HG03045 (cell line): ENCODE results near the gene EML3.
"Not testable (repeated sequence)": the region's sequence is repeated elsewhere in the genome, so short reads cannot be mapped to it uniquely, and the experiment has no call there.

Experiments used
- ATAC-seq: cut with Tn5 transposase; IDR thresholded peaks from one replicate; pipeline ENCODE4 v1.9.1; 2021; ENCODE audit warnings: mild to moderate bottlenecking, moderate library complexity; ENCODE audit not compliant: unreplicated experiment

The EML3 gene

DNA sequence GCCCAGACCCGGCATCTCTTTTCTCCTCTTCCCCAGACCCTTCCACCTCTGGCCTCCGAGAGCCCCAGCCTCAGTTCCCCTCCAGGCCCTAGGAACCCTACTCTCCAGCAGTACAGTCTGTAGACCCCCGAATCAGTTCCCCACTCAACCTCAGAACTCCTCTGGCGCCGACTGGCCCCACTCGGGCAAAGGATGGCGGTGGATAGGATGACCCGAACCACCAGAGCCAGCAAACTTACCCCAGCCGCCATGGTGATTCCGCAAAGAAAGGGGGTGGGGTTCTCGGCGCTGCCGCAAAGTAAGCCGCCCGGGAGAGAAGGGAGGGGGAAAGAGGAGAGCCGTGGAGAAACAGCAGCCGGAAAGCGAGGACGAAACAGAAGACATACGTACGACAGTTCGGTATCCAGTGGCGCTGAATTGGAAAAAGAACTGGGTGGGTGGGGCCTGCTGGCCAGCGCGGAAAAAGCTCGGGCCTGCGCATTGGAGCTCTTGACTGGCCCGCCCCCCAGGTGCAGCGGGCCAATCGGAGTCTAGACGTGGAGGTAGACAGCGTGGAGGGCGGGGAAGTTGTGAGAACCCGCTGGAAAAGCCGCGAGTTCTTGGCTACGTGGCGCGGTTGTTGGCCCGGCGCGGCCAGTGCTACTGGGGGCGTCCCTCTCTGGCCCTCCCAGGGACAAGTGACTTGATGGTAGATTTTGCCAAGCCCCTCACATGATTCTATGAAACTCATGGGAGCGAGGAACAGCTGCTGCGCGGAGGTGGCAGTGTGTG, 38.8 kb downstream of the EML3 start, which contains the start of gene EEF1G:
Gene EEF1G (minus strand): TSS at position 300 of the 771 bp plus-strand sequence. CDS start 49 bp downstream, at position 251.
- peak; percentile 86 for ATAC-seq

DNA sequence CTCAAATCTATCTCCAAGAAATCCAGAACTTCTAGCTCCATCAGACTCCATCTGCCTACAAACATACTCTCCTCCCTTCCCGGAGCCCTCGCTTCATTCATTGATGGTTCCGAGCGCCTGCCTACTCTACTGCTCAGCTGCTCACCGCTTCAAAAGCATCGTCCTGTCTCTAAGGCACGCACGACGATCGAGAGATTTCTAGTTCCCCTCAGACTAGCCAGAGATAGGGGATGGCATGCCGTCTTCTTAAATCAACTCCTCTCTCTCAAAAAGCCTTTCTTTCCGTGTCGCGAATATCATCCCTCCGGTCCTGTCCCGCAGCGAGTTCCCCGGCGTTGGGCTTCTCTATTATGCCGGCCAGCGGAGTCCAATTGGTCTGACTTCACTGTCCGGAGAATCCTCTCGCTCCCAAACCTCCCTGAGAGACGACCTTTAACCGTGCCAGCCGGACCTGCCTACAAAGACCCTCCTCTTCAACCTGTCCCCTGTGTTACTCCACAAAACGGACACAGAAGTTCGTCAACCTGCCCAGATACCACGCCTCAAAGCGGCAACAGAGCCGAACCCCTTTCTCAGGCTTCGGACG, 39.5 kb downstream of the EML3 start:
- ATAC-seq = no peak

DNA sequence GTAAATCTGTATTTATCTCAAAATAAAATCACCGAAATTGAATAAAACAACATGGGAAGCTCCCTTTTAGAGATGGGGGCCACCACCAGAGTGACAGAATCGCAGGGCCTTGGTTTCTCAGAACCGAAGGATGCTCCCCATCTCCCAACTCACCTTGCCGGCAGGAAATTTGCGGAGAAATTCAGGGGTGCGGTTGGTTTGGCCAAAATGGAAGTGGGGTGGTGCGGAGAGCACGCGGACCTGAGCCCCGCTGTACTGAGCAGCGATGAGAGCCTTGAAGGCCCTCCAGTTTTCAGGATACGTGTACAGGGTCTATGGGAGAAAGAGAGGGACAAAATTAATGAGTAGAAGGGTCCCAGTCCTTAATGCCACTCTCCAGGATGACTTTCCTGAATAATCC, 40.1 kb downstream of the EML3 start:
- ATAC-seq = no peak

DNA sequence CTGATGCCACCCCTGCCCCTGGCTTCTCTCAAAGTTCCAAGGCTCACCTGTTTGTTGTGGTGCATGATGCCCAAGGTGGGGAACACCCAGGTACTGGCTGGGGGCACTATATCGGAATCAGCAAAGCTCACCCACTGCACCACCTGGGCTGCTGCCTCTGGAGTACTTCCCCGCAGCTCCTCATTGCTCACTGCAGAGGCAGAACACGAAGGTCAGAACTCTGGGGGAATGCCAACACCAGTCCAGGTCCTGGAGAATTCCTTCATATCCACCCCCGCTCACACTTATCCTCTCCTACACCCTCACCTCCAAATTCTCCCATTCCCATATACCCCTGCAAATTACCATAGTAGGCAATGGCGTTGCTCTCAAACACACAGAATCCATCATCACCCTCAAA, 41.1 kb downstream of the EML3 start:
- ATAC-seq = not testable (repeated sequence)

DNA sequence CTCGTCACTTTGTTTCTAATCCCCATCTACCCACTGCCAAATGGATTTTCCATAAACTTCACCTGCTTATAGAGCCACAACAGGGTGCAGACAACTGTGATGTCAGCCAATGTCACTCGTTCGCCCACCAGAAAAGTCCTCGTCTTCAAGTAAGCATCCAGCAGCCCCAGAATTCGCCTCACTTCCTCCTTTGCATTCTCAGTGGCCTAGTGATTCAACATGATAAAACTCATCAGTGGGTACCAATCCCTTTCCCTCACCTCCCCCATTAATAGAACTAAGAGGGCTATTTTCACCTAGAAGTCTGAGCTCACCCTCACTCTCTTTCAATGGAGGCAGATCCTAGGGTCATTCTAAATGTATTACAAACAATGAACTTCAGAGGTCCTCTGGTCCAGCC, 41.7 kb downstream of the EML3 start:
- ATAC-seq = not testable (repeated sequence)

DNA sequence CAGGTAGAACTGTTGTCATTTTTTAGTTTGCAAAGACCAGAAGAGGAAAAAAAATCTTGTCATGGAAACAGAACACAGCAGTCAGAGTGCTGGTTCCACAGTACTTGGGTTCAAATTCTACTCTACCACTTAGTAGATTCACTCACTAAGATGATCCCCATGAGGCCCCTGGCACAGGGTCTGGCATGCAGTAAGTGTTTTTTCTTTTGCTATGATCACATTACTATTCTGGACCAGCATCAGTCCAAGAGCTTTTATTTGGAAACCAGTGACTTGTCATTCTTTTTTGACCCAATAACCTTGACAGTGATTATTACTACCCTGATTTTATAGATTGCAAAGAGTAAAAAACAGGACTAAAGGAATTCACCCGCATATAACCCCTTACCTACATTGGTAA, 43.0 kb downstream of the EML3 start:
- ATAC-seq = no peak

DNA sequence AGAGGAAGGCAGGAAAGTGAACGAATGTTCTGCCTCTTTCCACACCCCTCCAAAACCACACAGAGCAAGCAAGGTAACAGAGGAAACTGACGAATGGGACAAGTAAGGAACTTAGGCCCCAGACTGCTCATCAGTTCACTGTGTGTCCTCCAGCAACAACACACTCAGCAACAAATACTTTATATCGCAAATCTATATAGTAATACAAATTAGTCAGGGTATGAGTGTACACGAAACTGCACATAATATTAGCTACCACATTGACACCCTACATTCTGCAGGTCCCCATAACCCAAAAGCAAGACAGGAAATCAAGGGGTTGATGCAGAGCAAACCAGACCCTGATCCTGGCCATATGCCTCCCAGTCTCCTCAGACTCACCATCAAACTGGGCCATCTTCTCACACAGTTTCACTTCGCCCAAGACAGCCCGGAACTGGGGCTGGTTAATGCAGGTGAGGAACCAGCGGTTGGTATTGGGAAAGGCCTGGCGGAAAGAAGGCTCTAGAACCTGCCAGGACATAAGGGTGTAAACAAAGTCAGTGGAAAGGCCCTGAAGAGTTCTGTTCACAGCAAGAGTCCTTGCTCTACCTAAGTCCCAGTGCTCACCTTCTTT, 45.4 kb downstream of the EML3 start:
- no peak for ATAC-seq

DNA sequence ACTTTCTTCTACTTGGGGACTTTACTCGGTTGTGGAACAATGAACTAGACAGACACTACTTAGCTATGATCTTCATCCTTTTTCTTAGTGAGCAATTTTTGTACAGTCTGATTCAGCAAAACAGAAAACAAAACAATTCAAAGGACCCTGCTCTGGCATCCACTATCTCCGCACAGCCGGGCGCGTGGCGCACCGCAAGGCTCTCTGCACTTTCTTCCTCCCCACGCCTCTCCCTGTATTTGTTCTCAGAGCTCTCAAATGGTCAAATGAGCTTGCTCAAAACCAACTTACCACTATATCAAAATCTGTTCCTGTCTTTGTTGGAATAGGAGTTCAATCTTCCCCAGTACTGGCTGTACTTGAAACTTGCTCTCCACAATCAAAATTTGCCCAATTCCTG, 46.3 kb downstream of the EML3 start:
- ATAC-seq = no peak

DNA sequence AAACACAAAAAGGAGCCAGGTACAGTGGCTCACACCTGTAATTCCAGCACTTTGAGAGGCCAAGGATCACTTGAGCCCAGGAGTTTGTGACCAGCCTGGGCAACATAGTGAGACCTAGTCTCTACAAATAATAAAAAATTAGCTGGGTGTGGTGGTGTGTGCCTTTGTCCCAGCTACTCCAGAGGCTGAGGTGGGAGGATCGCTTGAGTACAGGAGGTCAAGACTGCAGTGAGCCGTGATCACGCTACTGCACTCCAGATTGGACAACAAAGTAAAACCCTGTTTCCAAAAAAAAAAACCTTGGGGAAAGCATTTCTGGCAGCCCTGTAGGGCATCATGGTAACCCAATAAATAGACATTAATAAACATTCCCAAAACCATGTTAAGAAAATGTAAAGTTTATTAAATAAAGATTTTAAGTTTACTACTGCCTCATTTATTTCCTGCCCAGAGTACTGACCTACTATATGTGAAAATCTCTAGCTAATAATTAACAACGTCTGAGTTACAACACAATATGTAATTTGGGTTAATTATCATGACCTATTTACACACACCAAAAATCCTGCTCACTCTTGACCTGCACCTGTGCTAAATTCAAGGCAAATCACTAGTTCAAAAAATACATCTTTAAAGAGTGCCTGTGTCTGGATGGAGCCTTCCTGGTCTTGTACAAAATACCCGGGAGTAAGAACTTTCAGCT, 47.3 kb downstream of the EML3 start:
- no peak for ATAC-seq

DNA sequence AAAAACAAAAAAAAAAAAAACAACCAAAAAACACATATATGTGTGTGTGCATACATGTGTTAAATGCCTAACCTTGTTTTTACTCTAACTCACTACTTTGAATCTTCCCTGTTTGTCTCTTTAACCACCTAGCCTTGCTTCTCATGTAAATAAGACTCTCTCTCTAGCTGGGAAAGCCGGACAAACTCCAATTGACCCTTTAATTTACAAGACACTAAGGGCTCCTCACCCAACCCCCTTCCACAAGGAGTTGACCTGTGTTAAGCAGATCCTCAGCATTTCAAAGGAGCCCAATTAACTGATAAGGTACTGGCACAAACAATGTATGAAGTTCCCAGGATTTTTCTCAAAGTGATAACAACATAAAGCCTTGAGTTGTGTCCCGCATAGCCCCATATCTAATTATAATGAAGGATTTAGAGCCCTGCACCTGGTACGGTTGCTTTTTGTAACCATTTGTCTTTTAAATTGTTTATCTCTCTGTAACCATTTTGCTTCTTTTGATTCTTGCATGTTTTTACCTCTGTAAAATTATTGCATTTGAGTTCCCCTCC, 50.8 kb downstream of the EML3 start:
- not testable (repeated sequence) for ATAC-seq

DNA sequence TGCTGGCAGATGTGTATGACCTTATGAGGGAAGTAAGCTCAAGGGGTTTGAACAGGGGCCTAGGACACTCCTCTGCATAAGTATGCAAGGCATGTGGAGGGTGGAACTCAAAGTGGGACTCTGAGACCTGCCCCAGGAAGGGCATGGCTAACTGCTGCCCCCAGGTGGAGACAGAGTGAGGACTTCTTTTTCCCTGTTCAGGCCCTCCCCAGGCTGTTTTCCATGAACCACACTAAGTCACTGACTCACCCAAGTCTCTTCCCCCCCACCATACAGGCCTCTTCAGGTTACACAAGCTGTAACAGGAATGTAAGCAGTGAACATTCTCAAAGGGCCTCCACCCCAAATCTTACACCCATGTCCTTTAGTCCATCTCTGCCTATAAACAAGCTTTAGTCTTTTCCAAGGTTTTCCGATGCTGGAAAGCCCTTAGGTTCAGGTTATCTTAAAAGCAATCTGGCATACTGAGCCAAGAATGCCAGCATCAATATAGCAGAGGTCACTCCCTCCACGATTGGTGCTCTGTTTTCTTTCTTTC, 51.9 kb downstream of the EML3 start:
- no peak for ATAC-seq

DNA sequence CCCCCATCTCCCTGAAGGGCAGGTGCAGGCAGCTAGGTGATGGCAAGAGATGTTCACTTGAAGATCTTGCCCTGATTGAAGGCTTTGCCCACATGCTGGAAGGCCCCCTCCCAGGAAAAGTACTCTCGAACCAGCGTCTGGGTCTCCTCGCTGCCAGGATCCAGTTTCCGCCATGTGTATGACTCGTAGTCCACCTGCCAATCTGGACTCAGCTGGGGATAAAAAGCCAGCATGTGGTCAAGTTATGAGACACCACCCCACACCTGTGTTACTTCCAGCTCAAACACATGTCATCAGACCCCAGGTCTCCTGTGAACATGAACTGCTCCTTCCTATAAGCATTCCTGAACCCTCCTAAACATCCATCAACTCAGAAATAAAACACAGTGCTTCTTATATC, 52.9 kb downstream of the EML3 start:
- ATAC-seq = not testable (repeated sequence)

DNA sequence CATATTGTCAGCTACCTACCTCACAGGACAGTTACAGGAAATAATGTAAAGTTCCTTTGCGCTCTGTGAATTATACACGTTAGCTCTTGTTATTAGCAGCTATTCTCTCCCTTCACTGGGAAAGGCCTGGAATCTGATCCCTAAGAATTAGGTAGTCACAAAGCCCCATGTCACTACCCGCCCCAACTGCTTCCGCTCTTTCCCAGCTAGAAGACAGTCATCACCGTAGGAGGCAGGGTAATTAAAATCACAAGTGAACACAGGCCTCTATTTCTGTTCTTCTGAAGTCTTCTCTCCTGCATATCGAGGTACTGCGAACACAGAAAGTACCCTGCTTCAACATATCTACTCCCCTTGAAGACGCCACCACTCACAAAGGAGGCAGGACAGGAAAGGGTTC, 53.4 kb downstream of the EML3 start:
- no peak for ATAC-seq

DNA sequence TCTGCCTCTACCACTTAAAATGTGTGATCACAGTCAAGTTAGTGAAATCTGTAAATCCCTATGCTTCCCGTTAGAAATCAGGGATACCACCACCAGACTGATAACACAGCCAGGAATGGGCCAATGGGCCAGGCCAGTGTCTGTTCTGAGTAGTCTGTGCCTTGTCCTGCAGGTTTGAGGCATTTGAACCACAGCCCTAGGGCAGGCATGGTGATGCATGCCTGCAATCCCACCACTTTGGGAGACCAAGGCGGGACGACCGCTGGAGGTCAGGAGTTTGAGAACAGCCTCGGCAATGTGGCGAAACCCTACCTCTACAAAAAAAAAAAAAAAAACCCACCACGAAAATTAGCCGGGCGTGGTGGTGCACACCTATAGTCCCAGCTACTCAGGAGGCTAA, 53.9 kb downstream of the EML3 start:
- no peak for ATAC-seq

DNA sequence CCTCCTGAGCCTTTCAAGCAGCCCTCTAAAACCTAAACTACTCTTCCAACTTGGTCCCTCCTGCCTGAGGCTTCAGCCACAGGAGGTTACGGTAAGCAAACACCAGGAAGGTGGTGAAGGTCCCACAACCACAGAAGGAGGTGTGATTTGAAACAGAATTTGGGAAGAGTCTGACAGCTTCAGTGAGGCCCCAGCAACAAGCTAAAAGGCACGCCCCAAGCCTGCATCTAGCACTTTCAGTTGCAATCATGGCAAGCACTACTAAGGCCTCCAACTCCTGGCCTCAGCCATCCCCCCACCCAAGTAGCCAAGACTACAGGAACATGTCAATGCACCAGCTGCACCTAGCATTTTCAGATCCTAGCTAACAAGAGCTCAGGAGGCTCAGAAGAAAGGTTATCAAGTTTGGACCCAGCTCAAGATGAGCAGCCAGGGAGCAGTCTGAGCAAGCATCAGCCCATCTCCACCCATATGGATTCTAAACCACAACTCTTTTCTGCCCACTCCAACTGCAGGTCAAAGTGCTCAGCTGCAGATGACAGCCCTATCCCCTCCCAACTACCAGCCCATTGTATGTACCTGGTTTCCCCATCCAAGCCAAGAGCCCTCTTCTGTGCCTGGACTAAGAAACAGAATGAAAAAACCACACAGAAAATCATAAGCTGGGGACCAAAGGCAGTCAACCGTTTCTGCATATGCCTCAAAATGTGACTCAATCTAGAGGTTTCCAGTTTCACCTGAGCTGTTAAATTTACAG, 55.5 kb downstream of the EML3 start:
- ATAC-seq = no peak

DNA sequence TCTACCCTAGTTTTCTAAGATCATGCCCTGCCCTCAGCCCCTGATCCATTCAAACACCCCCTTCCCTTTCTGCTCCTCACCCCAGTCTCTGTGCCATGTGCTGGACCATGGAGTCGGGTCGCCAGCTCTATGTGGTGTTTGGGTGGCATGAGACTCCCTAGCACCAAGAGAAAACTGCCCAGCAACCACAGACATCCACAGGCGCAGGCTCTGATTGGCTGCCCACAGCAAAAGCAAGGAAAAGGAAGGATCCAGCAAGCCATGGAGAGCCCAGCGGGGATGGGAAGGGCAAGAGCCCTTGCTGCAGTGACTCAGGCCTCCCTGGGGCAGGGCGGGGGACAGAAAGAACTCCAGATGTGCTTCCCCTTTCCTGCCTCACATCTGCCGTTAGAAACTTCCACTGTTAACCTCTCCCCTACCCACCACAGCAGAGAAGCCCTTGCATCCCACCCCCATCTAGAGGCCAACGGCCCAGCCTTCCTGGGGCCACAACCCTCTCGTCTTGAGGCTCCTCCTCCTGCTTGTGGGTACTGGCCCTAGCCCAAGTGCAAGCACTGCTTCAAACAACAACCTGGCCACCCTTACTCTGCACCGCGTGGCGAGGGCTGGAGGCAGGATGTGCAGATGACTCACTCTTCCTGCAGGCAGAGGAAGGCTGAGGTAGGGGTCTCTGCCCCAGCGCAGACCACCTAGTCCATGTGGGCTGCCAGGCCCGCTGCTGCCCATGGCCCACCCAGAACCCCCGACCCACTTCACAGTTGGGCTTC, 56.3 kb downstream of the EML3 start:
- ATAC-seq = no peak

DNA sequence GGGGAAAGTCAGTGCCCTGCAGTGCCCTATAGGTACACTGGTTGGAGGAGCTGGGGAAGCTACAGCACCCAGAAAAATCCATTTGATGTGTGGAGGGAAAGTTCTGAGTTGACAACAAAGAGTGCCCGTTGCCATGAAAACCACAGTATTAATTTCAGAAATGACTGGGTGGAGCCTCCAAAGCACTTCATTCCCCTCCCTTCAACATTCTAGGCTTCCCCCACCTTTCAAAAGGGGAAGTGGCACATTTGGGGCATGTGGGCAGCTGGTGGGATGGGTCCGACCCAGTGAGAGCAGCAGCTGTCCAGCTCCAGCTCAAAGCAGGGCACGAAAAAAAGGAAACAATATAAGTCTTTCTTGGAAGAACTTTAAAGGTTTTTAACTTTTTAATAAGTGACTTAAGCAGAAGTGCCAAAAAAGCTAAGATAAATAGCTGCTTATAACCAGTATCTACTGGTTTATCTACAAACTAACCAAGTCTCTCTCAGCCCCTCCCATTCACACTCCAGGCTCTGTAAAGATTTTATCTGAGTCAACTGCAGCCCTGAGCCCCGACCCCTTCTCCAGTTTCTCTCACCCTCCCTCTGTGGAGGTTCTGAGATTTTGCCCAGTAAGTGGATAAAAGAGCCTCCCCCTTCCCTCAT, 57.0 kb downstream of the EML3 start:
- ATAC-seq = peak; percentile 37

DNA sequence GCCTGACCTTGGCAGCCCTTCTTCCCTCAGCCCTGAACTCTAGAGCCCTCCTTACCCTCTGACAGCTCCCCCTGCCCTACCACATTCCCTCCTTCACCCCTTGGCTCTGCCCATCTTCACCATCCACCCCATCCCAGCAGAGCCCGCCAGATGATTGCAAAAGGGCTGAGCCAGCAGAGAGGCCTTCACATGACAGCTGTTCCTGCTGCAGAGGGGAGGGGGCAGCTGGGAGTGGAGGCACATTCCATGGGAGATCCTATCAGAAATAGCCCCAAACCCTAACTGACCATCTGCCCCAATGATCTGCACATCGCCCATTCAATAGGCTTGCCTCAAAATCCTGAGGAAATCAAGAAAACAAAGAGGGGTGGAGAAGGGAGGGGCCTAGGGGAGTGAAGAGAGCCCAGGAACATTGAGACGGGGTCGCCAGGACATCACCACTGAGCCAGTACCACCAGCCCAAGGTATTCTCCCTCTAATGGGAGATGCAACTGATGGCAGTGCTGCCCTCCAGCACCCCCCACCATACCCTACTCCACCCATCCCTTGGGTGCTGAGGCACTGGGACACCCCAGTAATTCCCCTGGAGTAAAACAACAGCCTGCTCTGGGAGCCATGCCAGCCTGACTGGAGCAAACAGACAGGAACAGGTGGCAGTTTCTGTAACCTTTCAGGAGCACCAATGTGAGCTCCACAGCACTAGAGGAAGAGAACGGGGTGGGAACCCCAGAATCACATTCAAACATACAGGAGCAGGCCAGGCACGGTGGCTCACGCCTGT, 58.0 kb downstream of the EML3 start:
- no peak for ATAC-seq
